GM18511 (cell line): ENCODE measurements around the gene MYLK2.

Experiments
- ATAC-seq: cut with Tn5 transposase; IDR thresholded peaks from one replicate; pipeline ENCODE4 v1.9.1; 2021; ENCODE audit warnings: mild to moderate bottlenecking, moderate library complexity; ENCODE audit not compliant: unreplicated experiment

Gene MYLK2

DNA sequence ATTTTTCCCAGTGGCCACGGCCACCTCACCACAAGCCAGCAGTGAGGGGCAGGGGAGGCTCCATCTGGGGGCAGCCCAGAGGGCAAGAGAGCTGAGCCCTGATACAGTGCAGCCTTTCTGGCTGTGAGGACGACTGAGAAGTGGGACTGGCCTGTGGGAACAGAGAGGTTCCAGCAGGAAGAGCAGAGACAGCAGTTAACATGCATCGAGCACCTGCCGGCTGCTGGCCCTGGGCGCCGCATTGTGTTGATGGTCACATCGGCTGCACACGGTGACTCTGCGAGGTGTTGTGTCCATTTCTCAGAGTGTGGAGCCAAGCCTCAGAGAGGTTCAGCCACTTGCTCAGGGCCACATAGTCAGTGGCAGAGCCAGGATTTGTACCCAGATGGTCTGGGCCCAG is 16.4 kb downstream of the MYLK2 start:
- ATAC-seq, result no peak

DNA sequence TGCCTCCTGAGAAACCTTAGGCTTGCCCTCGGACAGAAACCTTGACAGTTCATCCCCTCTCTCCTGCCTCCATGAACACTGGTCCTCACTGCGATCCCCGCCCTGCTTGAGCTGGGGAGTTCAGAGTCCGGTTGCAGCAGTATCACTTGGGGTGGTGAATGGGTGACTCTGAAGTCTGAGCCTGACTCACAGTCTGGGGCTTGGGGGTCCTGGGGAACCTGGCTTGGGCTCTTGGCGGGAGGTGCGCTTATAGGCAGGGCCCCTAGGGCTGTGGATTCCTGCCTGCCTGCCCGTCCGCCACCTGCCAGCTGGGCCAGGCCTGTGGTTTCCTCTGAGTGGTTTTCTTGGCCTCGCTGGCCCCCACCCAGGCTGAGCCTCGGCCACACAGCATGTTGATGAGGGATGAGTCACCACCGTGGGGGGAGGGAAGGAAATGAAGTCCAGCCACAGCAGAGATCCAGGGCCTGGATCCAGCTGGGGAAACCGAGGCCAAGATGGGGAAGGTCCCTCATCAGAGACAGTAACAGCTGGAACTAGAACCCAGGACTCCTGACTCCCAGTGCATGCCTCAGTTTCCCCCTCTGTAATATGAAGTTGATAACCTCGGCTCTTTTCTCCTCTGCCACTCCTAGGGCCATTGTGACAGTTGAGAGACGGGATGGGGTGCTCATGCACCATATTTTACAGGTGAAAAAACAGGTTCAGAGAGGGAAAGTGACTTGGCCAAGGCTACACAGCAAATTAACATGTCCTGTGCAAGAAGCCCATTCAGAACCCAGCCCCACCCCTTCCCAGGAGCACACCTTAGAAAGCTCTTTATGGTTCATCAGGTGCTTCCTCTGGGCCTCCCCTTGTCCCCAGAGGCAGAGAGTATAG is 17.1 kb downstream of the MYLK2 start:
- peak; percentile 91 for ATAC-seq

DNA sequence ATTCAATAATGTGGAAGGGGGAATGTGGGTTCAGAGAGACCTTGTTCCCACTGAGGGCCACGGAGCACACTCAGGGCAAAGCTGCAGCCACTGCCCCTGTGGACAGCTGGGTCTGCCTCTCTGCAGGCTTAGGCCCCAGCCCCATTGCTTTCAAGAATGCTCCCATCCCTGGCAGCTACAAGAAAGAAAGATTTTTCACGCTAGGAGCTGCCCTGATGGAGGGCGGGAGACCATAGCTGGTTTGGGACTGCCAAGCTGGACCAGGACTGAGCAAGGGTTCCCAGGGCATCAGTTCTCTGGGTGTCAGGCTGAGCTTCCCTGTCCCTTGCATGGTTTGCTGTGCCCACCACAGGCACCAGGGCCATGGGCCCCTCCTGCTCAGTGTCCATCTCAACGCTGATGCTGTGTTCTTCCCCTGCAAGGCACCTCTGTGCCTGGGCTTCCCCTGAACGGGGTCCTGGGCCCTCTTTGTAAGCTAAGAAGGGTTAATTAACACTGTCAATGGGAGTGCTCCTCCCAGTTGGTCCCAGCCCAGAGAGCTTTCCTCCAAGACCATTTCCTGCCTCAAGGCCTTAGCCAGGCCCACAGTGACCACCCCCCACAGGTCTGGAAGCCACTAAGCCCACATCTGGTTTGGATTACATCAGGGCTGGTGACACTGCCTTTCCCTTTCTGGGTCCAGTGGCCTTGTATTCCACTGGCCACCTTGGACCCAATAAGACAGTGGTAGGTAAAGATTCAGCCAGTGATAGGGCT is 17.9 kb downstream of the MYLK2 start:
- ATAC-seq, result no peak

DNA sequence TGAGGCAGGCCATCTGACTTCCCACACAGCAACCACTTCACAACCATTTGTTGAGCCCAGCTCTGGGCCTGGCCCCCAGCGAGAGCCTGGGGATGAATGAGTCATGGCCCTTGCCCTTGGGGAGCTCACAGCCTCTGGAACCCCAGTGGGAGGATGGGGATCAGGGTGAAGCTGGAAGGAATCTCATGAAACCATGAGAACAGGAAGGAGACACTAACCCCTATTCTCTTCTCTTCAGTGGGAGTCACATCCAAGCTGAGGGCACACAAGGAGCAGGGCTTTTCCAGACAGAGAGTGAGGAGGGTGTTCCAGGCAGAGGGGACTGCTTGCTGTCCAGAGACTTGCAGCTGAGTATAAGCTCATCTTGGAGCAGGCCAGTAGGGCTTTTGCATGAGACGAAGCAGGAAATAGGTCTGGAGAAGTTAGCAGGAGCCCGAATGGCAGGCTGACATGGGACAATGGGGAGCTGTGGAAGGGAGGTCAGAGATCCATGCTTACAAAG is 18.8 kb downstream of the MYLK2 start:
- ATAC-seq, result no peak

DNA sequence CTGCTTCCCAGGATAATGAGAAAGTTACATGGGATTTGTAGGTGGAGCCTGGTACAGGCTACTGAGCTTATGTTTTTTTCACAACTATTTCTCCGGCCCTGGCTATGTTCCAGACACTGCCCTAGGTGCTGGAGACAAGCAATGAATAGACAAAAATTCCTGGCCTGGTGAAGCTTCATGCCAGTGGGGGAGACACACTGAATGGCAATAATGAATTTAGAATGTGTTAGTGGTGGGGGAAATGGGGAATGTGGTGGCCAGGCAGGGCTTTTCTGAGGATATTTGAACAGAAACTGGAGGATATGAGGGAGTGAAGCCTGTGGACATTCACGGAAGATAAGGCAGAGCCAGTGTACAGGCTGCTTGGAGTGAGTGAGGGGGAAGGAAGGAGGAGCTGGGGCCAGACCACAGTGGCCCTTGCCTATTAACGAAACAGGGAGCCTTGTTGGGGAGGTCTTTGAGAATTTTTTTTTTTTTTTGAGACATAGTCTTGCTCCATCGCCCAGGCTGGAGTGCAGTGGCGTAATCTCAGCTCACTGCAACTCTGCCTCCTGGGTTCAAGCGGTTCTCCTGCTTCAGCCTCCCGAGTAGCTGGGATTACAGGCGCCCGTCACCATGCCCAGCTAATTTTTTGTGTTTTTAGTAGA is 19.6 kb downstream of the MYLK2 start:
- no peak for ATAC-seq

DNA sequence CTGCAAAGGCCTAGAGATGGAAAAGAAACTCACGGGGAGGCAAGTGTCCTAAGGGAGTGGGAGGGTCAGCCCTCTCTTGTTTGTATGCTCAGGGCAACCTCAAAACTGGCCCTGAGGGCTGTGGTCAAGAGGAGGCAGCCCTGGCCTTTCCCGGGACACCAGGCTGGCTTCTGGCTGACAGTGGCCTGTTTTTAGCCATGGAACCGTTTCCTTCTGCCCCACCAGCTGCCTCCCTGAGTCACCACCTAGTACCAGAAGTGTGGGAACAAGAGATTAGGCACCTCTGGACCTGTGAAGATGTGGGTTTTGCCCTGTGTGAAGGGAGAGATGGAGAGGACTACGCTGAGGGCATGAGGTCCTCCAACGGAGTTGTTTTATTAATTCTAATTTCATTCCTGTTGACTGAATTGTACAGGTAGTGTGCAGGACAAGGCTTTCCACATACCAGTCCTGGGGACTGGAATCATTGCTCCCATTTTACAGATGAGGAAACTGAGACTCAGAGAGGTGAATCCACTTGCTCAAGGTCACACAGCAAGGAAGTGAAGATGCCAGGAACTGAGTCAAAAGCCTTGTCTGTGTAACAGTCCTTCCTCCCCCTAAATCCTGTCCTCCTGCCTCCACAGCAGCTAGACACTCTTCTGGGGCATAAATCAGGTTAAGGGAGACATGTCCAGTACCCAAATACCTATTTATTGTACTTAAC is 20.8 kb downstream of the MYLK2 start:
- no peak for ATAC-seq

DNA sequence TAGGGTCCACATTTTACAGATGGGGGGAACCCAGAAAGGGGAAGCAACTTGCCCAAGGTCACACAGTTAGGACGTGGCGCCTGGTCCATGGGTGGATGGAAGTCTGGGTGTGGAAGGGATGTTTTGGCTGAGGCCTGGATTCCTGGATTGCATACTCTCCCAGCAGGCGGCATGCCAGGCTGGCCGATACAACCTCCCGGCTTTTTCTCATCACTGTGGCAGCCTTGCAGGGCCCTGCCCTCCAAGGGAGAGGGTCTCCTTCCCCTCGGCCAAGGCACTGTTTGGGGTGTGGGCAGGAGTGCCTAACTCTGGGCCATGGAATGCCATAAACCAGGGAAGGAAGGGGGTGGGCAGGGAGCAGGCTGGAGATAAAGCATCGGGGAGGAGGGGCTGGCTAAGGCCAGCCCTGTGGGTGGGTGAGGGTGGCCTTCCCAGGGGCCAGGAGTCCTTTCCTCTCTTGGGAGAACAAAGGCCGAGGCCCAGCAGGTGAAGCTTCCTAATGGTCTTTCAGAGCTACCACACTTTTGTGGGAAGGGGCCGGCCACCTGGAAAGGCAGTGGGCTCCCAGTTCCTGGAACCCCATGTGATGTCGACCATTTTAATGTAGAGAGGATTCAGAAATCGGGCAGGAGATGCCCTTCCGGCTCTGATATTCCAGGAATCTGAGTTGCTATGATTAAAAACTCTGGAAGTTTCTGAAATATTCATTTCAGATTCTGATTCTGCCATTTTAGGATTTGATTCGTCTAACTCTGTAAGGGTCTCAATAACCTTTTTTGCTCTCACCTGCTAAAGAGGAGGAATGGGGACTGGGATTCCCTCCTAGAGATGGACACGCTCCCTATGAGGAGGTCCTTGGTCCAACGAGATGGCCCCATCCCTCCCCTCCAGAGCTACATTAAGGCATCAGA is 22.0 kb downstream of the MYLK2 start:
- ATAC-seq, result no peak

DNA sequence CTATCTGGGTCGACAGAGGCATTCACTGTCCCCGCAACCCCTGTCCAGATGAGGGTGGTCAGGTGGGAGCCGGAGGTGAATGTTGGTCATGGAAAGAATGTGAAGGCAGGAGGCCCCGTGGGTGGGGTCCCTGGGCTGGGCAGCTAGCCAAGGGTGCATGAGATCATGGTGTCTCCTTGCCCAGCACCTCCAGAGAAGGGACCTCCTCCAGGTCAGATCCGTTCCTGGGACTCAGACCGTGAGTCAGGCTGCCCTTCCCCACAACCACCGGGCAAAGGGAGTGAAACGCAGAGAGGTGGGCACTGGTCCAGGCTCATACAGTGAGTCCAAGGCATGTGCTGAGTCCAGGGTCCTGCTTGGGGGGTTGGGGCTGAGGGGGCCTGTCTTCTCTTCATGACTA is 22.8 kb downstream of the MYLK2 start:
- ATAC-seq, result no peak

DNA sequence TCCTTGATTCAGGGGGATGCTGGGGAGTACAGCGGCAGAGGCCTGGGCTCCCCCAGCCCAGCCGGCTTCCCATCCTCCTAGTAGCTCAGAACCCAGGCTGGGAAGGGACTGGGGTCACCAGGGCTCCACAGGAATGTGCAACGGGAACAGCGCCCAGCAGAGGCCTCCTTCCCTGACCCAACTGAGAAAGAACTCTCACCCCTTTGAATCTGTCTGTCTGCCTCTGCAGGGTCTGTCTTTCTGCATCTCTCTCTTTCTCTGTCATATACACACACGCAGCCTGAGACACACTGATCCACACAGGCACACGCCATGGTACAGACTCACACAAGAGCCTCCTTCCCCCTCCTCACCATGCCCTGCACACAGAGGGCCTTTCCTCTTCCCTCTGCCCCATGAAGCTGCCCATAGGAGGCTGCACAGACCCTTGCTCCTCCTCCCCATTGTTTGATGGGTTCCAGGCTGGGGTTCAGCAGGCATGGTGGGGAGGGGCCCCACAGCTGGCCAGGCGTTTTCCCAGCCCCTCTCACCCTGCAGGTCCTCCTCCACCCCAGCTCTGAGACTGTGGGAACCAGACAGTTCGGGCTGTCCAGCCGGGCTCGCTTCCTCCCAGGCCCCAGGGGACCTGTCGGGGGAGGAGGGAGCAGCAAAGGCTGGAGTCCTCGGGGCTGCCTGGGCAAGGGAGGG is 23.5 kb downstream of the MYLK2 start:
- ATAC-seq, result no peak

DNA sequence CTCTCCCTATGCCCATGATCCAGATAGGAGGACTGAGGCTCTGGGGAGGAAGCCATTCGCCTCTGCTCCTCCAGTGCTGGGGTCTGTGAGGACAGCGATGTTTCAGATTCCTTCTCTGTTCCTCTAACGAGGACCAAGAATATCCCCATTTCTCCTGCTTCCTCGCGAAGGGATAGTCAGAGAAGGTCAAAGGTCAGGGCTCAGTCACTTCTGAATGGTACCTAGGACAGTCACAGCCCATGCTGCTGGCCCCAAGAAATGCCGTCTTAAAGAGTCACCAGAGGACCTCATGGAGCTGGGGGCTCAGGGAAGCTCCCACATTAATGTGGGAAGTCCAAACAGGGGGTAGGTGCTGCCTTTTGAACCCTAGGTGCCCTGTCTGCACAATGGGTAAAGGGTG is 24.1 kb downstream of the MYLK2 start:
- ATAC-seq, result no peak

DNA sequence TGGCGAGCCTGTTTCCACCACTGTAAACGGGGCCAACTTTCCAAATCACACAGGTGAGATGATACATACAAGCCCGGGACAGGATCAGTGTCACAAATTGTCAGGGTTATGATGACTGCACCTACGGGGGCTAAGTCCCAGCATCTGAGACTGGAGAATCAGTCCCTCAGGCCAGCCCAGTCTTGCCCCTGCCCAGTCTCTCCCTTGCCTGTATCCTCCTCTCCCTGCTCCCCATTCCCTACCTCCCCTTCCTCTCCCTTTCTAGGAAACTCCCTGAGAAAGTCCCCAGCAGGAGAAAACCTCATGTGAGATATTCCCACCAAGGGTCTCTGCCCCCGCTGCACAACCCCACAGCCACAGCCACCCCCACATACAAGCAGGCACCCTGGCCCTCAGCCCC is 24.7 kb downstream of the MYLK2 start:
- no peak for ATAC-seq

DNA sequence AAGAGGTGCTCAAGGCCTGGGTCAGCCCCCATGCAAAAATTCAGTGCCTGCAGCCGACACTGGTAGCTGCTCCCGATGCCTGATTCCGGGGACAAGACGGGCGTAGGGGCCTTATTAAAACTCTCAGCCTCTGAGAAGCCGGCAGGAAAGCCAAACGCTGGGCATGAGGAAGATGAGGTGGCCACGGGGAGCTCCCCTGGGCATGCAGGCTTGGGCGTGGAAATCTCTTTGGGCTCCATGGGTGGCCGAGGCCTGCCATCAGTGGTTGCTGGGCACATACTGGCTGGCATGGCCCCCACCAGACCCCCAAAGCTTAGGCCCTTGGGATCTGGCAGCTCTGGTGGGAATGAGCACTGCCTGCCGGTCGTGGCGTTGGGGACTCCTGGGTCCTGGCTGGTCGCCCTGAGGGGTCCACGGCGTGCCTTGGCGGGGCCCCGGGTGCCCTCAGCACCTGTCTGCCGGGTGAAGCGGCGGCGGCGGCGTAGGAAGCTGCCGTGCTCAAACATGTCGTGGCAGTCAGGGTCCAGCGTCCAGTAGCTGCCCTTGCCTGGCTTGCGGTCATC is 25.7 kb downstream of the MYLK2 start:
- no peak for ATAC-seq

DNA sequence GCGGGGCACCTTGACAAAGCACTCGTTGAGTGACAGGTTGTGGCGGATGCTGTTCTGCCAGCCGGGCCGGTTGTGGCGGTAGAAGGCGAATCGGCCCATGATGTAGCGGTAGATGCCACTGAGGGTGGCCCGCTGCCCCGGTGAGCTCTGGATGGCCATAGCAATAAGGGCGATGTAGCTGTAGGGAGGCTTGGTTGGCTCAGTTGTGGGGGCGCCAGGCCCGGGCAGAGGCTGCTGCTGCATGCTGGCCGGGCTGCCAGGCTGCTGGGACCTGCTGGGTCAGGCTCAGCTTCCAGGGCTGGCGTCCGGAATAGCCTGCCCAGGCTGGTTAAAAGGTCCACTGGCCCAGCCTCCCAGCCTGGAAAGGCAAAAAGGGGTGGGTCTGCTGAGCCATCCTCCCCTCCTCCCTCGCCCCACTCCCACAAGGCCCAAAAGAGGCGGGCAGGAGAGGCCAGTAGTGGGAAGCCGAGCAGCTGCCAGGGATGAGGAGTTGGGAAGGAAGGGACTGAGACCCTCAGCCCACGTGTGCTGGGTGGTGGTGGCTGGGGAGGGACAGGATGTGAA is 26.2 kb downstream of the MYLK2 start, which contains the start of gene FOXS1:
FOXS1 (minus strand) TSS at position 305 of the 564 bp plus-strand sequence; CDS start at position 243, 62 bp downstream.
- ATAC-seq, result no peak

DNA sequence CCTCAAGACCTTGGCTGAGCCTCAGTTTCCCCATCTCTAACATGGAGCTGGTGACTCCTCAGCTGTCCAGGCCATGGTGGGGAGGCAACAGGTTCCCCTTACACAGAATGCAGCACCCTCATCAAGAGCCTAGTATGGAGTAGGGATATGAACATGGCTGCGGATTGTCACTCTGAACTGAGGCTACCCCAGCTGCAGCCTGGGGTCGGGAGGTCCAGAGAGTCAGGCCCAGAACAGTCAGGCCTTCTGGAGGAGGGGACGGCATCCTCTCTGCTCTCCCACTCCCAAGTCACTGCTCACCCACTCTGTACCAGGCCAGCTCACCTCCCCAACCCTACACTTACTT is 27.6 kb downstream of the MYLK2 start:
- no peak for ATAC-seq

DNA sequence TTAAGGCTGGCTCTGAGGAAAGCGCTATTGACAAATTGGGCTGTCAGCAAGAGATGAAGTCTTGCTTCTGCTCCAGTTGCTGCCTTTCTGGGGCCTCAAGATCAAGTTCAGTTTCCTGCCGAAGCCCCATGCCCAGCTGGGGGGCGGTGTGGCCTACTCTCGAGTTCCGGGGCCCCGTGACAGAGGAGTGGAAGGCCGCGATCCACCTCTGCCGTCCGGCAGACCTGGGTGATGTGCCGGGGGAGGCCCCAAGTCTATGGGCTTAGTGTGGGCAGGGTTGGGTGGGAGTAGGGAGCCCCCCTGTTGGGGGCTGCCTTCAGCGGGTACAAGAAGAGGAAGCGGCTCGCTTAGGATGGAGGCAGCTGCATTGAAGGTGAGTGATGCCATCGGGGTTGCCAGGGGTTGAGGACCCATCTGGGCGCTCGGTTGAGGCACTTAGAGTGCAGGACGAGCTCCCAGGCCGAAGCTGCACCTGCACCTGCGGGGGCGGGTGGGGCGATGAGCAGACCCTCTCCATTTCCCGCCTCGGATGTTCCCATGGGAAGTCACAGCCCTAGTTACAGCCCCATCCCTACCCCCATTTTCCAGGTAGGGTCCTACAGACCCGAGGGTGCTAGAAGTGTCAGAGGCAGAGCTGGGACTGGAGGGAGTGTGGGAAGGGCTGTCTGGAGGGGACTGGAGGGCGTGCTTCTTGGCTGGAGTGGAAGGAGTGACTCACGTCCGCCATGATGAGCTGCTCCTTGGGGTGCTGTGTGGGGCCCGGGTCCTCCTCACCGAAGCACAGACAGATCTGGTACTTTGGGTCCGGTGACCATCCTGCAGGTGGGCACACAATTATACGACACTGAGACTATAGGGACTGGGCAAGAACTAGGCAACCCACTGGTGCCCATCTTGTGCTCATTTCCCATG is 29.2 kb downstream of the MYLK2 start:
- no peak for ATAC-seq

DNA sequence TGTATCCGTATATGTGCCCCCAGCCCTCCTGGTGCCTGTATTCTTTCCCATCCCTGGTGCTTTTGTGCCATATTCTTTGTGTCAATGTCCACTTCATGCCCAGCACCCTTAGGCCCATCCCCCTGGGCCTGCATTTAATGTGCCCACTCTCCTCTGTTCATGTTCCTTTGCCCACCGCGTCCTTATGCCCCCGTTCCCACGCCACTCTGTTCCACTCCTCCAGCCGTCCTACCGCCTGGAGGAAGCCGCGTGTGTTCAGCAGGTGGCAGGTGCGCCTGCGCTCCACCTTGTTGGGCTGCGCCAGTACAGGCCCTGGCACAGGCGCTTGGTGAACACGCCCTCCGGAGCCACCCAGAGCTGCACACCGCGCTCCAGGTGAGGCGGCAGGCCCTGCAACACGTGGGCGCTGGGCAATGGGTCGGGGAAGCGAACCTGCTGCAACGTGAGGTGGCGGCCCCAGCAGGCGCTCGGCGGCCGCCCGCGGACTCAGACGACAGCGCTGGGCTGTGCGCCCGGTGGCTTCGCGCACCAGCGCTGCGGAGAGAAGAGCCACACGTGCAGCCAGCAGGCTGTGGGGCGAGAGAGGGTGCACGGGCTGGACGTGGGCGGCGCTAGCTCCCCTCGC is 30.3 kb downstream of the MYLK2 start:
- ATAC-seq, result no peak
